ENCODE measurements around the gene SFTA2. TPM values are rescaled to one million over a fixed set of nuclear protein-coding genes. Genes with fewer than 3 reads are reported as not detected.

Gene SFTA2
- polyA plus RNA-seq, 1 donor from 2014 or later = 0.60 TPM

DNA sequence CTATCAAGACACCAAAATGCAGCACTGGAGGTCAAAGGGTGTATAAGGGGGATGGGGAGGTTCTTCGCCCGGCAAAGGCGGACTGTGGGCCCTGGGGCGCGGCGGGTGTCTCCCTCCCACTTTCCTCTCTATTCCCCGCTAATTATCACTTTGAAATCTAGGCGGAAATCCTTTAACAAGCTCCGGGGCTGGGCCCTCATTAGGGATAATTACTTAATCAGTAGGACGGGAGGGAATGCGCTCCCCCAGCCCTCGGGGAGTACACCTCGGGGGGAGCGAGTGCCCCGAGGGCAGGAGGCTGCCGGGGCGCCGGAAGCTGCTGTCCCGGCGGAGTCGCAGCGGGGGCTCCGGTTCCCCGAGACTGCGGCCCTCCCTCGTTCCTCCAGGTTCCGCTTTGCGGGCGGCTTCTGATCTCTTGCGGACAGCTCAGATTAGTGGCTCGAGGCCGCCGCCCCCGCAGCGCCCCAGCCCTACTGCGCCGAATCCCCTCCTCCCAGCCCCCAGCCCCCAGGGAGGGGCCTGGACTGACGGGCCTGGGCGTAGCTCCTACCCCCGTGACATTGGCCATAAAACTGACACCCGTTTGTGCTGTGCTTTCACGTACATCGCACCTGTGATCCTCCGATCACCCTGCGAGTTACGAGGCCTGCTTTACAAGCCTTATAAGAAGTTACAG is 23.5 kb upstream of the SFTA2 start:
- peak overlapping the region; percentile 4 to 85 (median 68) for H3K27ac Mint-ChIP-seq
- peaks cover 11 to 22% (median 18%) of the 10 kb centered on the region in 3 donors for H3K4me1 Mint-ChIP-seq
- H3K4me3 Mint-ChIP-seq = peak overlapping the region; percentile 82 to 93 (median 86)
- no peaks in the 10 kb centered on the region for H3K36me3 Mint-ChIP-seq
- H3K27me3 Mint-ChIP-seq = peaks cover 13% of the 10 kb centered on the region
- H3K9me3 Mint-ChIP-seq = no peaks in the 10 kb centered on the region

DNA sequence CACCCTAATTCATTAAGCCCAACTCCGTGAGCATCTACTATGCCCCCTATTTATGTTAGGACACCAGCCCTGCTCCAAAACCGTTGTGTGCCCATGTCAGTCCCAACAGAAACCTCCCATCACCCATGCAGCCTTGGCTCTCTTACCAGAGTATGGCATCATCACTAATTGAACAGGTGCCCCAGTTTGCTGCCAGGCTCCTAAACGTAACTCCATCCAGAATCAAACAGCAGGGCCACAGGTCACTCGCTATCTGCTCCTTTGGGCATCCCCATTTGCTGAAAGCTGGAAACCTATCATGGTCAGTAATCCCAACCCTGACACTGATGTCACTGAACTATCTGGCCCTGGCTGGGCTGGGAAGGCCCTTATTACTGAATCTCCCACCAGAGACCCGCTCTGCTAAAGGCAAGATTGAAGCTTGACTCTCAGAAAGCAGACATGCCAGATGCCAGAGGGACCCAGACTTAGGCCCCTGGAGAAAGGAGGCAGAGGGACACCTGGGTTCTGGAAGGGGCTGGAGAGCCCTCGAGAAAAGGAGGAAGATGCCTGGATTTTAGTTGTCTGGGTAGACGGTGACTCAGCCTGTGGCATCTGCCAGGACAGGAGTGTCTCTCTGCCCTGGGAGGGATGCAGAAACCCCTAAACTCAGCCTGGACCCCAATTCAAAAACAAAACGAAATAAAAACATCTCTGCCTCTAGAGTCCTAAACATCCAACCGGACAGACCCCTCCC is 22.8 kb upstream of the SFTA2 start:
- Mint-ChIP-seq H3K27ac (peak overlapping the region in 2 of 3 donors; percentile 68 to 85), H3K27me3 (peaks cover 14% of the 10 kb centered on the region), H3K36me3 (peaks cover 2% of the 10 kb centered on the region), H3K4me3 (peak overlapping the region; percentile 82 to 93 (median 86)), H3K9me3 (no peaks in the 10 kb centered on the region), H3K4me1 (peaks cover 11 to 22% (median 18%) of the 10 kb centered on the region in 3 donors)

GRCh38 chr6:30951907-30952469 is 20.0 kb upstream of the SFTA2 start:
- Mint-ChIP-seq H3K4me1 (peaks cover 11 to 17% (median 15%) of the 10 kb centered on the region in 3 donors), H3K27ac (peak overlapping the region in 1 of 3 donors; percentile 7), H3K36me3 (peaks cover 3% of the 10 kb centered on the region), H3K9me3 (no peaks in the 10 kb centered on the region), H3K4me3 (no peak overlapping the region), H3K27me3 (peaks cover 11% of the 10 kb centered on the region)

DNA sequence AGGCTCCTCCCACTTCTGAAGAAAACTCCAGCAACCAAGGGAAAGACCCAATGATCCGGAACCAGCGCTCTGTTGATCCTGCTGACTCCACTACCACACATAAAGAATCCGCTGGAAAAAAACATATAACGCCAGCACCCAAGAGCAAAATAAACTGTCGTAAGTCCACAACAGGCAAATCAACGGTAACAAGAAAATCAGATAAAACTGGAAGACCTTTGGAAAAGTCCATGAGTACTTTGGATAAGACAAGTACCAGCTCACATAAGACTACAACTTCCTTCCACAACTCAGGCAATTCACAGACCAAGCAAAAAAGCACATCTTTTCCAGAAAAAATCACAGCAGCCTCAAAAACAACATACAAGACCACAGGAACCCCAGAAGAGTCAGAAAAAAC is 16.8 kb upstream of the SFTA2 start:
- Mint-ChIP-seq H3K27me3 (peaks cover 30% of the 10 kb centered on the region), H3K27ac (no peak overlapping the region), H3K9me3 (no peaks in the 10 kb centered on the region), H3K4me3 (no peak overlapping the region), H3K36me3 (peaks cover 3% of the 10 kb centered on the region), H3K4me1 (no peaks in the 10 kb centered on the region)

GRCh38 chr6:30947231-30947630 is 15.3 kb upstream of the SFTA2 start:
- Mint-ChIP-seq H3K4me3 (no peak overlapping the region), H3K9me3 (no peaks in the 10 kb centered on the region), H3K4me1 (peaks cover 0 to 2% (median 0%) of the 10 kb centered on the region in 3 donors), H3K27me3 (peaks cover 43% of the 10 kb centered on the region), H3K36me3 (peaks cover 3% of the 10 kb centered on the region), H3K27ac (no peak overlapping the region)

GRCh38 chr6:30945281-30945680 is 13.3 kb upstream of the SFTA2 start:
- H3K4me1 Mint-ChIP-seq = peaks cover 0 to 3% (median 0%) of the 10 kb centered on the region in 3 donors

DNA sequence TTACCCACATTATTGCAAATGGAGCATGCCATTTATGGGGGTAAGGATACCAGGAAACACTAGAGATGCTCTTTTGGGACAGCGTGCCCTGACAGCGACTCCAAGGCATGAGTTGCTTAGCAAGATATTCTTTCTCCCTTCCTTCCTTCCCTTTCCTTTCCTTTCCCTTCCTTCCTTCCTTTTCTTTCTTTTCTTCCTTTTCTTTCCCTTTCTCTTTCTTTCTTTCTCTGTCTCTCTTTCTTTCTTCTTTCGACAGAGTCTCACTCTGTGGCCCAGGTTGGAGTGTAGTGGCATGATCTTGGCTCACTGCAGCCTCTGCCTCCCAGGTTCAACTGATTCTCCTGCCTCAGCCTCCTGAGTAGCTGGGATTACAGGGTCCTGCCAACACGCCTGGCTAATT is 12.1 kb upstream of the SFTA2 start:
- no peak overlapping the region for H3K27ac Mint-ChIP-seq
- H3K4me3 Mint-ChIP-seq = no peak overlapping the region
- H3K27me3 Mint-ChIP-seq = peaks cover 44% of the 10 kb centered on the region
- peaks cover under 1% of the 10 kb centered on the region for H3K36me3 Mint-ChIP-seq
- H3K4me1 Mint-ChIP-seq = peaks cover 0 to 3% (median 0%) of the 10 kb centered on the region in 3 donors
- no peaks in the 10 kb centered on the region for H3K9me3 Mint-ChIP-seq

More at GRCh38 chr6:30945281-30945680, 13.3 kb upstream of the SFTA2 start:
- Mint-ChIP-seq H3K27ac (no peak overlapping the region), H3K4me3 (no peak overlapping the region), H3K9me3 (no peaks in the 10 kb centered on the region), H3K36me3 (peaks cover 3% of the 10 kb centered on the region), H3K27me3 (peaks cover 38% of the 10 kb centered on the region)

DNA sequence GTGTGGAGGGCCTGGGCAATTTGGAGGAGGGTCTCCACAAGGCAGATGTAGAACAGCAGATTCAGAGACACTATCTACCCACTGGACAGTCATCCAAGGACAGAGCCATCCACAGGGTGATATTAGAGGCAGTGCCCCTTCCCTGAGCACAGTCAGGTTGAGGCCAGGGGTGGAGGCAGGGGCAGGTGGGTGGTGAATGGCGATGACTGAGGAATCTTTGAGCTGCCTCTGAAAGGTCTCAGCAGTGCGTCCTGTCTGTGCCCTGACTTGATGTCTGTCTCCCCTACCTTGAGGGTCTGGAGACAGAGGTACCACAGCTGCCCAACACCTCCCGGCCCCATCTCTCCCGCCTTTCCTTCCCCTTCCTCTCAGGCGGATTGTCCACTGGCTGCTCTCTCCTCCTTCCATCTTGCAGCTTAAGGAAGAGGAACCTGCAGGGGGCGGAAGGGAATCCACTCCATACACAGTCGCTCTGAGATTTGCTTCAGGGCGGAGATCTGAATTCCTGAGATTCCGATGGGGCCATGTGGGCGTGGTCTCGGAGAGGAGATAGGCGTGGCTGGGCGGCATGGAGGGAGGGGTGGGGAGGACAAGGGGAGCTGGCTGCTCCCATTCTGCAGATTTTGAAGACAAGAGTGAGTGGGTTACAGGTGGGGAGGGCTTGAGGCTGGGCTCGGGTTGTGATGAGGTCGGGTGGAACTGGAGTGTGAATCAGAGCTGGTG is 10.5 kb upstream of the SFTA2 start:
- Mint-ChIP-seq H3K4me3 (no peak overlapping the region), H3K27me3 (peaks cover 43% of the 10 kb centered on the region), H3K4me1 (peaks cover 0 to 3% (median 0%) of the 10 kb centered on the region in 3 donors), H3K36me3 (no peaks in the 10 kb centered on the region), H3K9me3 (no peaks in the 10 kb centered on the region), H3K27ac (no peak overlapping the region)

DNA sequence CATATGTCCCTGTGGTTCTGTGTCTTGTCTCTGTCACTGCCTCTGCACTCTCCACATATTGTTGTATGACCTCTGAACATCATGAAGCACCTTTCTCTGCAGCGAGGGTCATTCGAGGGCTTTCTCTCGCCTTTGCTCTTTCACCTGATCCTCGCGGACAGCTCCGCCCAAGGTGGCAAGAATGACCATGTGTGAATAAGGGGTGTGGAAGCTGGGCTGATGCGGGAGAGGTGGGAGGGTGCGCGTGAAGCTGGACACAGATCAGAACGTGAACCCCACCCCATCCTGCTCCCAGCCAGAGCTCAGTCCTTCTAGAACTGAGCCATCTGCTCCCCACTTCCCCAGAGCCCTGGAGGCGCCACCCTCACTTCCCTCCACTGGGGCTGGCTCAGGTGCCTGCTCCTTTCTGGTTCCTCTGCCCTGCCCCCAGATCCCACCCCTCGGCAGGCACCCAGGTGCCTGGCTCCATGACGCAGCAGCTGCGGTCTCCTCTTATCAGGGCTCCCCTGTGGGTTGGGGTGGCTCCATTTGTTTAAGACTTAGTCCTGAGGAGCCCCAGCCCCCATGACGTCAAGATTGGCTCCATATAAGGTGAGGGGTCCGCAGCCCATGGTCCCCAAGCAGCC is 8.5 kb upstream of the SFTA2 start, which contains the start of gene MUCL3:
Gene MUCL3 (plus strand): TSS at position 613 of the 626 bp plus-strand sequence. CDS start 27 bp downstream, outside the sequence.
- peak within 1 kb of the TSS in 2 of 4 donors; percentile 46 to 71 for H3K4me3 Mint-ChIP-seq
- H3K27ac Mint-ChIP-seq = no peak within 1 kb of the TSS
- no peaks in the 10 kb centered on the region for H3K9me3 Mint-ChIP-seq
- no peaks in the 10 kb centered on the region for H3K36me3 Mint-ChIP-seq
- H3K27me3 Mint-ChIP-seq = peaks cover 40% of the 10 kb centered on the region
- H3K4me1 Mint-ChIP-seq = peaks cover 0 to 3% (median 0%) of the 10 kb centered on the region in 3 donors

- Mint-ChIP-seq H3K27ac (no peak overlapping the region), H3K9me3 (no peaks in the 10 kb centered on the region), H3K4me3 (peak overlapping the region in 1 of 4 donors; percentile 71), H3K4me1 (peaks cover 0 to 3% (median 0%) of the 10 kb centered on the region in 3 donors), H3K36me3 (no peaks in the 10 kb centered on the region), H3K27me3 (peaks cover 30% of the 10 kb centered on the region)
Measured at GRCh38 chr6:30939473-30939872, 7.5 kb upstream of the SFTA2 start.

GRCh38 chr6:30938730-30939129 is 6.8 kb upstream of the SFTA2 start:
- no peak overlapping the region for H3K27ac Mint-ChIP-seq
- H3K9me3 Mint-ChIP-seq = no peaks in the 10 kb centered on the region
- H3K4me1 Mint-ChIP-seq = peaks cover 0 to 3% (median 0%) of the 10 kb centered on the region in 3 donors
- H3K27me3 Mint-ChIP-seq = peaks cover 22% of the 10 kb centered on the region
- no peaks in the 10 kb centered on the region for H3K36me3 Mint-ChIP-seq
- H3K4me3 Mint-ChIP-seq = no peak overlapping the region

- Mint-ChIP-seq H3K4me1 (peaks cover 0 to 1% (median 0%) of the 10 kb centered on the region in 3 donors), H3K36me3 (no peaks in the 10 kb centered on the region), H3K27me3 (peaks cover 10% of the 10 kb centered on the region), H3K27ac (no peak overlapping the region), H3K4me3 (peak overlapping the region in 1 of 4 donors; percentile 60), H3K9me3 (no peaks in the 10 kb centered on the region)
Measured at GRCh38 chr6:30937265-30937664, 5.3 kb upstream of the SFTA2 start.

GRCh38 chr6:30935018-30935417 is 3.0 kb upstream of the SFTA2 start:
- Mint-ChIP-seq H3K36me3 (no peaks in the 10 kb centered on the region), H3K27me3 (peaks cover 5% of the 10 kb centered on the region), H3K4me3 (no peak overlapping the region), H3K27ac (peak overlapping the region in 1 of 3 donors; percentile 61), H3K4me1 (peaks cover 0 to 1% (median 0%) of the 10 kb centered on the region in 3 donors), H3K9me3 (no peaks in the 10 kb centered on the region)

DNA sequence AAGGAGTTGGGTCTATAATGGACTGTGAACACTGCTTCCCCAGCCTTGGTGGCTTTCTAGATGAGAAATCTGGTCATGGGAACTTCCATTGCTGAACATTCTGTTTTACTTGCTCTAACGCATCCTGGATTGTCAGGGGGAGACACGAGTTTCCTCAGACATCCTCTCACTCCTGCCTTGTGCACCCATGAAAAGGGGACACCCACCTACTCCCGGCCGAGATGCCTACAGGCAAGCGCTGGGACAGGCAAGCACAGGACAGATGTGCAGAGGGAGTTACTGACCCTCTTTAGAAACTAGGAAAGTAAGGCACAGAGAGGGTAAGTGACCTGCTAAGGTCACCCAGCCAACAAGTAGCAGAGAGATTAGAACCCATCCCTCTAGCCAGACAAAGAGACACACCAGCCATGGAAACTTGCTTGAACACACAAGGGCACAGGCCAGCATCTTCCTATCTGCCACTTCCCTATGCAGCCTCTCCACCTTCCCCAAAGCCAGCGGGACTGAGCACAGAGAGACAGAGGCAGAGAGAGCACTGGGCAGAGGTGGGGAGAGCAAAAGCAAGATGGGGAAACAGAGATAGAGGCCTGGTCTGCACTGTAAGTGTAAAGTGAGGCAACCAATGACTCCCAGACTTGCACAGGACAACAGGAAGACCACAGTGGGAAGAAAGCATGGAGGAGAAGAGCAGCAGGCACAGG is 845 bp upstream of the SFTA2 start:
- no peaks in the 10 kb centered on the region for H3K27me3 Mint-ChIP-seq
- H3K4me1 Mint-ChIP-seq = peaks cover 0 to 1% (median 0%) of the 10 kb centered on the region in 3 donors
- peaks cover 2 to 8% (median 4%) of the 10 kb centered on the region in 3 donors for H3K9me3 Mint-ChIP-seq
- peaks cover 3% of the 10 kb centered on the region for H3K36me3 Mint-ChIP-seq
- H3K27ac Mint-ChIP-seq = peak overlapping the region in 1 of 3 donors; percentile 13
- no peak overlapping the region for H3K4me3 Mint-ChIP-seq

All from IgD-negative memory B cell (primary cell).